ENCODE results near the gene XAF1.

The XAF1 gene

DNA sequence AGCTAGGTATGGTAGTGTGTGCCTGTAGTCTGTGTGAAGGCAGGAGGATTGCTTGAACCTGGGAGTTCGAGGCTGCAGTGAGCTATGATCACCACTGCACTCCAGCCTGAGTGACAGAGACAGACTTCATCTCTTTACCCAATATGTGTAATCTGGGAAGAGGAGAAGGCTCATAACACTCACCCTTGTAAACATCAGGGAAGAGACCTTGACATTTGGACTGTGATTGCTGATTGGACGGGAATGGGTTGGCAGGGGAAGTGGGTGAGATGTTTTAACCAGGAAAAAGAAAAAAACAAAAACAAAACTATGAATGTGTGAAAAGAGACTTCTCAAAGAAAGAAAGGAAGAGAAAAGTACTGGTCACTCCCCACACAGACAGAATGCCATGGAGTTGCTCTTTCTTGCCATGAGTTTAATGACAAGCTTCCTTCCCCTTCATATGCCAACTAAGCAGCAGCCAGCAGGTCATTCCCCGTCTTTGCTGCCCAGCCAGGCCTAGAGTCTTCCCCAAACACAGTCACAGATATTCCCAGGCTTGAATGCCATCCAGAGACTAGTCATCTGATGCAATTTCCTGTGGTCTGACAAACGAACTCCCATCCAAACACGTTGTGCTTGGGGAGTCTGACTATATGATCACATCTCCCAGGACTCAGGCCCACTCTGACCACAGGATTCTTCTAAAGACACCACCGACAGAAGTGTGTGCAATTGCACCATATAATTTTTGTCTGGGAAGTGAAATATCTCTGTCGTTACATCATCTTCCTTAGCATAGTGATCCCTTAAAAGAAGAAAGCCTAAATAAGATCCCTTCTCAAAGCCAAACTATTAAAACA, 3.6 kb upstream of the XAF1 start:
- ChIA-PET POLR2A (ENCODE audit: low non-redundant PET) (no interaction called here), CTCF (interaction anchor here (1.3 kb wide), 1 partner anchor 86 kb away, joined by 3 read pairs; no protein-coding TSS in a partner anchor)
- peak overlapping the region; percentile 93 for H3K27ac ChIP-seq
- peak; percentile 80 for DNase-seq (ENCODE audit: low spot score)
- TF ChIP-seq CTCF (conservative IDR thresholded peaks at IDR 0.05; ENCODE audit: low read depth), result no peak

- ChIA-PET POLR2A (ENCODE audit: low non-redundant PET) (no interaction called here), CTCF (no interaction called here)
- DNase-seq (ENCODE audit: low spot score), result no peak
- peak overlapping the region; percentile 93 for H3K27ac ChIP-seq
- TF ChIP-seq CTCF (conservative IDR thresholded peaks at IDR 0.05; ENCODE audit: low read depth), result no peak
These were observed 2.8 kb upstream of the XAF1 start for GRCh38 chr17:6753006-6753445.

- no peak for TF ChIP-seq CTCF (conservative IDR thresholded peaks at IDR 0.05; ENCODE audit: low read depth)
- CTCF ChIA-PET, result no interaction called here
- POLR2A ChIA-PET (ENCODE audit: low non-redundant PET), result no interaction called here
- peak overlapping the region; percentile 93 for H3K27ac ChIP-seq
- DNase-seq (ENCODE audit: low spot score), result no peak
These were observed 2.3 kb upstream of the XAF1 start for GRCh38 chr17:6753546-6753945.

- TF ChIP-seq CTCF (conservative IDR thresholded peaks at IDR 0.05; ENCODE audit: low read depth), result no peak
- DNase-seq (ENCODE audit: low spot score), result no peak
- peak overlapping the region; percentile 64 for H3K27ac ChIP-seq
- CTCF ChIA-PET, result interaction anchor here (1.5 kb wide), 1 partner anchor 89 kb away, joined by 6 read pairs; no protein-coding TSS in a partner anchor
- POLR2A ChIA-PET (ENCODE audit: low non-redundant PET), result no interaction called here
These were observed 565 bp upstream of the XAF1 start for GRCh38 chr17:6755281-6755680.

GRCh38 chr17:6756425-6757031, 682 bp downstream of the XAF1 start:
- H3K27ac ChIP-seq, result peak overlapping the region; percentile 64

More at GRCh38 chr17:6756425-6757031, 682 bp downstream of the XAF1 start:
- no peak for DNase-seq (ENCODE audit: low spot score)
- POLR2A ChIA-PET (ENCODE audit: low non-redundant PET), result no interaction called here
- CTCF ChIA-PET, result interaction anchor here (1.5 kb wide), 1 partner anchor 90 kb away, joined by 6 read pairs; no protein-coding TSS in a partner anchor
- TF ChIP-seq CTCF (conservative IDR thresholded peaks at IDR 0.05; ENCODE audit: low read depth), result no peak
